TTC549 (cell line): Measurements from ENCODE around the gene ACOX3.
"Not testable (repeated sequence)": the region's sequence is repeated elsewhere in the genome, so short reads cannot be mapped to it uniquely, and the experiment has no call there.

Experiments
- FAIRE-seq: peaks from 2 replicates; lab custom pipeline; 2012; peaks lifted over from hg19 to GRCh38; lab: Jason Lieb, UNC

The ACOX3 gene

DNA sequence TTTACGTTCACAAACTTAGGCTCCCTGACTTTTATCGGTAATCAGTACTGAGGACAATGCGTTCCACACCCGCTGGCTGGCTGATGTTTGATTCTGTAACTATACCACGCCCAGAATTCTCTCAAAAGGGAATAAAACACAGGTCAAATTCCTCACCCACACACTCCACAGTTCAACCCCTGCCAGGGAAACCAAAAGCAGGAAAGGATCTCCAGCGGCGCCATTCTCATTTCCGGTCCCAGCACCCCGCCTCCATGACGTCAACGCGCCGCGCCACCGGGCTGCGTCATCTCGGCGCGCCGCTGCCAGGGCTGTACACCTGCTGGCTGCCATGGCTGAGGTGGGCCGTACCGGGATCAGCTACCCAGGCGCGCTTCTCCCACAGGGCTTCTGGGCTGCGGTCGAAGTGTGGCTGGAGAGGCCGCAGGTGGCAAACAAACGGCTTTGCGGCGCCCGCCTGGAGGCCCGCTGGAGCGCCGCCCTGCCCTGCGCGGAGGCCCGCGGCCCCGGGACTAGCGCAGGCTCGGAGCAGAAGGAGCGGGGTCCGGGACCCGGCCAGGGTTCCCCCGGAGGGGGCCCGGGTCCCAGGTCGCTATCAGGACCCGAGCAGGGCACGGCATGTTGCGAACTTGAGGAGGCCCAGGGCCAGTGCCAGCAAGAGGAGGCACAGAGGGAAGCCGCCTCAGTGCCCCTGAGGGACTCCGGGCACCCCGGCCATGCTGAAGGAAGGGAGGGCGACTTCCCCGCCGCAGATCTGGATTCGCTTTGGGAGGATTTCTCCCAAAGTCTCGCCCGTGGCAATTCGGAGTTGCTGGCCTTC, at the start of gene ACOX3, which contains the start of gene TRMT44:
Gene ACOX3, minus strand, starts transcription at position 232 of the 820 bp plus-strand sequence. CDS start 24,202 bp downstream, outside the sequence.
Gene TRMT44, plus strand, starts transcription at position 286 of the 820 bp plus-strand sequence. Its CDS starts 46 bp downstream, at position 332.
- FAIRE-seq: peak; percentile 62

DNA sequence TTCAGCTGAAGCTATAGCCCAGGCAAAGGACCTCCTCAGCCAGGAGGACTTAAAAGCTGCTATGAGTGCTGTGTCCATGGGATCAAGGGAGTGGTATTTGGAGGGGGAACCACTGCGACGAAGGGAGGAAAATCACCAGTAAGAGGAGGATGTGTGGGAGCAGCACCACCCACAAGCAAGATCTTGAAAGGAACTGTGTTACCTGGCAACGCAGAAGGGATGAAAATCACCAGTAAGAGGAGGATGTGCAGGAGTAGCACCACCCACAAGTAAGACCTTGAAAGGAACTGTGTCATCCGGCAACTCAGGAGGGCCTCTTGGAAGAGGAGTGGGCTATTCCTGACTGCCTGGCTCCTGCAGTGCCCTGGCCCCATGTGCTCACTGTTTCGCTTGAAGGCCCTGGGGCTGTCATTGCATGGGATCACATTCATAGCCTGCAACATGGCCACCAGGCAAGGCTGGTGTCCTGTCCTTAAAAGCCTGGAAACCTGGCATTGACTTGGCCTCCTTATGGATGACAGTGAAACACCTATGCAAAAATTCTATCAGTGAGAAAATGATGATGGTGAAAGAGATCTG, 48.4 kb upstream of the ACOX3 start:
- no peak for FAIRE-seq

DNA sequence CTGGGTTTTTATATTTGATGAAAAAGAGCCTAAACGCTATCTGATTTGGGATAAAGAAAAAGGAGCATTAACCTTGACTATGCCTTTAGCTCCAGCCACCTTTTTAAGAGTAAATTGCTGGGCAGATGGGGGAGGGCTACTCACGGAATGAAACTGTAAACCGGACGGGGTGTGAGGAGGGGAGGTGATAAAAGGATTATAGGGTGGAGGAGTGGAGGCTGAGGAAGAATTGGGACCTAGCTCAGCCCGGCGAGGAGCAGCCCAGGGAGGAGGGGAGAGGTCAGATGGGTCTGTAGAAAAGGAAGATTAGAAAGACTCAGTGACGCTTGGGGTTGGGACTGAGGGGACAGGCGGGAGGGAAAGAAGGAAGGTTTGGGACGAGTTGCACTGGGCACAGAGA, 46.1 kb upstream of the ACOX3 start:
- FAIRE-seq: not testable (repeated sequence)

DNA sequence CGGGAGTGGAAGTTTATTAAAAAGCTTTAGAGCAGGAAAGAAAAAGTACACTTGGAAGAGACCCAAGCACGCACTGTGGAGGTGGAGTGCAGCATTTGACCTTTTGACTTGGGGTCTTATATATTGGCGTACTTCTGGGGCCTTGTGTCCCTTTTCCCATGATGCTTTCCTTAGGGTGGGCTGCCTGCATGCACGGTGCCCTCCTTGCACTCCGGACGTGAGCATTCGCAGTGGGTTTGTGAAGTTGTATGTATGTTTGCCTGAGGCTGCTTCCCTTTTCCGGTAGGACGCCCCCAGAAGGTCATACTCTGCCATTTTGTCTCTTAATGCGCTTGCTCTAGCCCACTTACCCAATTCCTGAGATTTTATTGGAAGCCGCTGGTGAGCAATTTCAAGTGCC, 39.7 kb upstream of the ACOX3 start:
- no peak for FAIRE-seq

DNA sequence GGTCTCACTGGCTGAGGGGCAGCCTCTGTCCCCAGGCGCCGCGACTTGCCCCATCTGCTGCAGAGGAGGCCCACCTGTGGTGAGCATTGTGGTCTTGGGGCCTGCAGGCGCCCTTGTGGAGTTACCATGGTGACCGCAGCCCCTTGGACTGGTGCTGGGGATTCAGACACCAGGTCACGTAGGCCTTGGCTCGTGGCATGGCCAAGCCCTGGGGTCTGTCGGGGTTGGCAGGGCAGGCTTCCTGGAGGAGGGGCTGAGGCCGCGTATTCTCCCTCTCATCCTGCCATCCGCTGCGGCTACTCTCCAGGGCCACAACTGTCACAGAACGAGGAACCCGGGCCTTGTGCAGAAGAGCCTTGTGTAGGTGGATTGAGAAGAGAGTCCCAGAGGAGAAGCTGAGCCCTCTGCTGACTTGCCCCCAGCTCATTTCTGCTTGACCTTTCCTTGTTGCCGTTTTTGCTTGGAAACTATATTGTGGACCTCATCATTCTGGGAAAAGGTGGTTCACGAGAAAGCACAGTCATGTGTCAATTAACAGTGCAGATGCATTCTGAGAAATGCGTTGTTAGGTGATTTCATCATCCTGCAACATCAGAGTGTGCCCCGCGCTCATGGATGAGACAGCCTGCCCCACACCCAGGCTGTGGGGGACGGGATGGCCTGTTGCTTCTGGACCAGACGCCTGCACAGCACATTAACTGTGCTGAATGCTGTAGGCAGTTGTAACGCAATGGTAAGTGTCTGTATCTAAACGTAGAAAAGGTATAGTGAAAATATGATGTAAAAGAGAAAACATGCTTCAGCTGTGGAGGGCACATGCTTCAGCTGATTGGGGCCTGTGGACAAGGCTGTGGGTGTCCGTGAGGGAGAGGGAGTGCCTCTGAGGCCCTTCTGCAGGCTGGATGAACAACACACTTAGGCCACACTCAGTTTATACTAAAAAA, 38.5 kb upstream of the ACOX3 start:
- FAIRE-seq: no peak

DNA sequence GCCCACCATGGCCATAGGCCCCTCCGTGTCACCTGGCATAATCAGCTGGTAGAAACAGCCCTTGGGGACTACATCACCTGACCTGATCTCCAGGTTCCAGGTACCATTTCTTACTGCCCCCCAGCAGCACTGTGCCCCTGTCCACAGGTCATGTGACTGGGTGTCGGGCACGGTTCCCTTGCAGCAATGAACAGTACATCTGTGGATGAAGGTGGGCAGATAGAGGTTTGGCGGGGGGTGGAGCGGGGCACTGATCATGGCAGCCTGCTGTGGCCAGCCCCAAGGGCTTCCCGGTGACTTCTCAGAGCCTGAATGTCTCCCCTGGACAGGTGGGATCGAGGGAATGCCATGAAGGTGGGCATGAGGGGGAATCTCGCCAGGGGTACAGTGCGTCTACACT, 37.8 kb upstream of the ACOX3 start:
- no peak for FAIRE-seq

DNA sequence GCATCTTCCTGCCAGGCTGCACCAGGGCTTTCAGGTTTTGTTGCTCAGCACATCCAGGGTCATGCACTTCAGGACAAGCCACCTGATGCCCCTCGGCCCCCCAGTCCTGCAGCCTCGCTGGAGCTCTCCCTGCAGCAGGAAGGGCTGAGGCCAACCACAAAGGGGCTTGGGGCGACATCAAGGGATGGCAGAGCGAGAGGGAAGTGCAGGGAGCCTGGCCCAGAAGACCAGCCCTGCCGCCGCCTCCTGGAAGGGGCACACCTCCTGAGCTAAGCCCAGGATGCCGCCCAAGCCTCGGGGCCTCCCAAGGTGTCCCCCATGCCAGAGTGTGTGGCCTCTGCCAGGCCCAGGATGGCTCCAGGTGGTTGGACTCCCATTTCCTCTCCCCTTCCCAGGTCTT, 37.2 kb upstream of the ACOX3 start:
- no peak for FAIRE-seq

DNA sequence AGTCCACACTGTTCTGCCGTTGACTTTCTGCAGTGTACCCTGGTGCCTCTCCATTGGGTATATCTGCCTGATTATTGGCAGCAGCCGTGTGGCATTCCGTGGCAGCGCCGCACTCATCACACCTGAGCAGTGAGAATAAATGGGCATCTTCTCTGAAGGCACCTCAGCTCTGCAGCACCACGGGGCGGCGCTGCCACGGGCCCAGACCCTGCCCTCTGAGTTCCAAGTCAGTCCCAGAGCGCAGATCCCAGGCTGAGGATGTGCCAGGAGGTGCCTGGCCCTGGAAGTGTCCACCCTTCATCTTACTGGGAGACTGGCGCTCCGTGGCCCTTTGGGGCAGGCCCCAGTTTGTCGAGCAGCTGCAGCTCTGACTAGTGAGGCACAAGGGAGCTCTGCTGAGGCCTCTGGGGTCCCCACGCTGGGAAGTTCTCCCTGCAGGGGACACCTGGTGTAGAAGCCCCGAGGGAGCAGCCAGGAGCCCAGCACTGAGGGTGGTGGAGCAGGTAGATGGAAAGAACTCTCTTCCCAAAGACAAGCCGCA, 36.6 kb upstream of the ACOX3 start:
- FAIRE-seq: no peak

DNA sequence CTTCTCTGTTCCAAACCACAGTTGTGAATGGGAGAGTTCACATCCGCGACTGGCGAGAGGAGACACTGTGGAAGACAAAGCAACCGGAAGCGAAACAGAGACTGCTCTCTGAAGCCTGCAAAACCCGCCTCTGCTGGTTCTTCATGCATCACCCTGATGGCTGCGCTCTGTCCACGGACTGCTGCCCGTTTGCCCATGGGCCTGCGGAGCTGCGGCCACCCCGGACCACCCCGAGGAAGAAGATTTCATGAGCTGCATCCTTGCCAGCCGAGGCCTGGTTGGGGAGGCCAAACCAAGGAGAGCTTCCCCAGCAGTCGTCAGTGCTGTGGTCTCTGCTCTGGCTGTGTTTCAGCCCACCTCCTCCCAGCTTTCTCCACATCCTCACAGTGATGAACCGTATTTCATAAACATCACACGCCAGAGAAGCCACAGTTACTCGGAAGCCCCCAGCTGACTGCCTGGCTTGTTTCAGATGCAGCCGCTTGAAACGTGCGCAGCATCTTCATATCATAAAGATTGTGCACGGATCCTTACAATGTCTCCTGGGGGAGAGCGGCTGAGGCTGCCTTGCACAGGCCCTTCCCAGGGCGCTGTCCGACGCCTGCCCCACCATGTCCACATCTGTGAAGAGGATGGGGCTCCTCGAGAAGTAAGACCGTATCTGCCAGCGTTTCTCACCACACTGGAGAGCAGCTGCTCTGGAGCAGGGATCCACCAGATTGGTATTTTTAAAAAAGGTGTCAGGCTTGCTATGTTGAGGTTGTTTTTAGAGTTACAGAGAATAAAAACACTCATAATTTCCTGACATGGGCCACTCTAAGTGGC, 35.4 kb upstream of the ACOX3 start:
- FAIRE-seq: no peak

DNA sequence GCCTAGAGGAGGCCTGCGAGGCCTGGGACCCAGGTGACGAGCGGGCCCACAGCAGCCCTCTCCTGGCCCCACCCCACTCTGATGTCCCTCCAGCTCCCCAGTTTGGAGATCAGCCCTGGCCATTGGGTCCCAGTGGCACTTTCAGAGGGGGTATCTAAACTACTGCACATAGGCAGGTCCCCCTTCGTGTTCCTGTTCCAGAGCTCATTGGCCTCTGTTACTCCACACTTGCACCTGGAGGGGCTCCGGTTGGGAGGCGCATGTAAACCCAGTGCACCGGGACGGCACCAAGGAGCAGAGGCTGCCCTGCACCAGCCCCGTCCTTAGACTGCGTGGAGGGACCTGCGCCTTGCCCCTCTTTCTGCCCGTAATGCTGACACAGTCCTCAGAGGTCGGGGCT, 34.3 kb upstream of the ACOX3 start:
- FAIRE-seq: no peak

DNA sequence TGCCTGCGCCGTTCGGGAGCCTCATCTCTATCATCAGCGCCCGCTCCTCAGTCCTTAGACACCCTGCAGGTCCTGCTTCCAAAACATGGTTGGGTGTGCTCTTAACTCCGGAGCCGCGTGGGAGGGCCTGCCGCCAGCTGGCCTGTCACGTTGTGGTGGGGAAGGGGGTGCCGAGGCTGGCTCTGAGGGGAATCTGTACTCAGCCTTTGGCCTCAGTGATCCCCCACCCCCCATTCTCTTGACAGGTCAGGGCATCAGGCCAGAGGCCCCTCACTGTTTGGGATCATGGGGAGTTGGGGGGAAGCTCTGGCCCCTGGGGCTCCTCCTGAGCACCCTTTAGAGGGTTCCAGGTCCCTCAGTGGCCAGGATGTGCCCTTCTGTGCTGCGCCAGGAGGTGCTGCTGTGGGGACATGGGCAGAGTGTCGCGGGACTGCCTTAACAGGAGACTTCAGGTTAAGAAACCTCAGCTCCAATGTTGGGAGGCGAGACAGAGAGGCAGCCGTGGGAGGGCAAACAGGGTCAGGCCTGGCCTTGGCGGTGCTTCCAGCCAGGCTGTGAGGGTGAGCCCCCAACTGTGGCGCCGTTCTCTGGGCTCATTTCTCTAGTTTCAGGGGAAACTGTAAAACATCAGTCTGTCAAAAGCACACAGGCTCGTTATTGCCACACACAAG, 33.5 kb upstream of the ACOX3 start:
- no peak for FAIRE-seq

DNA sequence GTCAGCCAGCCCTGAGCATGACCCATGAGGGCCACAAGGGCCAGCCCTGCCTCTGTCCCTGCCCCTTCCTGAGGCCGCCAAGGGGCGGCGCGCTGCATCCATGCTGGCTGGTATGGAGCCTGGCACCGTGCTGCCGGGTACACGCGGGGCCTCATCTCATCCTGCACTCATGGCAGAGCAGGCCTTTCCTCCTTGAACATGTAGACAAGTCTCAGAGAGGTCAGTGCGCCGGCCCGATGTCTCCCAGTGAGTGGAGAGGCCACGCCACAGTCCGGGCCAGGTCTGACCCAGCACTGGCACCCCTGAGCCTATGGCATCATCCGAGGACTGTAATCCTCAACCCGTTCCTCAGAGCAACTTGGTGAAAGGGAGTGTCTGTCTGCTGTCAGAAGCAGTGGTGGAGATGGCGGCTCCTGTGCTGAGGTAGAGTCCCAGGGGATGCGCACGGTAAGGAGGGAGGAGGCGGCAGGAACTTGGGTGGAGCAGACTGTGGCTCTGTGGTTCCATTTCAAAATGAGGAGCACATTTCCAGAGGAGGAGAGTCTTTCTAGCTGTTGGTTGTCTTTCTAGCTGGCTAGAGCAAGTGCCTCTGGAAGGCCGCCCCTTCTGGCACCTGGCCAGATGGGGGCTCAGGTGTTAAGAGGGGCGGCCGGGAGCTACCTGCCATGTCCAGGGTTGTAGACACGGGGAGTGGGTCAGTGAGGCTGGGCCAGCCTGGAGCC, 32.8 kb upstream of the ACOX3 start:
- FAIRE-seq: no peak

DNA sequence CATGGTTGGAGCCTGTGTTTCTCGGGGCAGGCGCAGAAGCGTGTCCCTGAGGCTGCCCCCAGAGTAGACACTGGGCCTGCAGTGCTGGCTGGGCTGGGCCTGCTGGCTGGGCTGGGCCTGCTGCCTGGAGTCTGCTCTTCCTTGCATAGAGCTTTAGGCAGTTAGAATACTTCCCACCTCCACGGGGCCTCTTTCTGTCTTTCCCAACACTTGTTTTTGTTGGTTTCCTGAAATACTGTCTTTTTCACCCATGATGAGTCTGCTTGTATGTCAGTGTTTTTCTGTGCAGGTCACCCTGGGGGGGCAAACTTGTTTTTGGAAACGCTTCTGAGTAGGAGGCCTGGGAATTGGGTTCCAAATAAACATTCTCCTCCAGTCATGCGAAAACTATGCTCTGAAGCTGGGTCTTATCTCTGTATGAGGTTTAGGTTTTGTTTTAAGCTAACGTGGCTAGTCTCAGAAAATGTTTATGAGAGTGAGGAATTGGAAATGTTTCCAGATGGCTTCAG, 32.2 kb upstream of the ACOX3 start:
- peak; percentile 5 for FAIRE-seq

DNA sequence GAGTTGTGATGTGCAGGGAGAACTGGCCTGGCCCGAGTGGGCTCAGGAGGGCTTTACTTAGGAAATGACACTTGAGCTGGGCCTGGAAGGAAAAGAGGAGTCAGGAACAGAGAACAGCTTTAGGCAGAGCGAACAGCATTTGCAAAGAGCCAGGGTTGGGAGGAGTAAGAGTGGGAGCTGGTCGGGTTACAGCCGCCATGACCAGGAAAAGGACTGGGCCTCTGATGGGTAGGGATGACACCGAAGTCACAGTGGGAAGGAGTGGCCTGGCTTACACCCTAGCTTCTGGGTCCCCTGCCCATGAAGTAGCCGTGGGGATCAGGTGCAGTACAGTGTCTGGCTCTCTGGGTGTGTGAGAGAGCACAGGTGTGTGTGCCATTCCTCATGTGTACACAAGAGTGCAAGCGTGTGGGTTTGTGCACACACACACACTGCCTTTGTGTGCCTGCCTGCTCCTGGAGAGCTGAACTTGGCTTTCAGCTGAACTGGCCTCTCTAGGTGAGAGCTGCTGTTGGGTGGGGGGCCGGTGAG, 31.7 kb upstream of the ACOX3 start:
- FAIRE-seq: no peak

DNA sequence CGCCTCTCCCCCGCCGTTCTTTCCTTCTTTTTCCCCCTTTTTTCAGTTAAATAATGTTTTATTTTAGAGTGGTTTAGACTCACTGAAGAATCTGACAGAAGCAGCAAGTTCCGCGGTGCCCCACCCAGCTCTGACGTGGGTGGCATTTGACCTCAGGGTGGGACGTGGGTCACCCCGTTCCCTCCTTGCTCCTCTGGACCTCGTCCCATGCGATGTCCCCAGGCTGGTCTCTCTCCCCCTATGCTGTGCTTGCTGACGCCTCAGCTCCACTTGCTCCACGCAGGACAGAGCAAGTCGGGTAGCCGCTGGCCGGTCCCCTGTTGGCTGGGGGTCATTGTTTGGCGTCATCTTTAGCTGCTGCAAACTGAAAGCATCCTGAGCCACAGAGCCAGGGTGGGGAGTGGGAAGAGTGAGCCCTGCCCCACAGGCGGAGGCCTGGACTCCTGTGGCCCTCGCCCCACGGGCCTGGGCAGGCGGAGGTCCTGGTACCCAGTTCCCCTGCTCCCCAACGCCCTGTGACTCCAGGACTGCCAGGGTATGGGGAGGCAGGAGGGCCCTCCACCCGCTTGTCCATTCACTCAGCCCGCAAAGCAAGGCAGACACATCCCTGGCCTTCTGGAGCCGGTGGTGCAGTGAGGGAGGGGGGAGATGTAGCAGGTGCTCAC, 30.8 kb upstream of the ACOX3 start:
- FAIRE-seq: no peak

DNA sequence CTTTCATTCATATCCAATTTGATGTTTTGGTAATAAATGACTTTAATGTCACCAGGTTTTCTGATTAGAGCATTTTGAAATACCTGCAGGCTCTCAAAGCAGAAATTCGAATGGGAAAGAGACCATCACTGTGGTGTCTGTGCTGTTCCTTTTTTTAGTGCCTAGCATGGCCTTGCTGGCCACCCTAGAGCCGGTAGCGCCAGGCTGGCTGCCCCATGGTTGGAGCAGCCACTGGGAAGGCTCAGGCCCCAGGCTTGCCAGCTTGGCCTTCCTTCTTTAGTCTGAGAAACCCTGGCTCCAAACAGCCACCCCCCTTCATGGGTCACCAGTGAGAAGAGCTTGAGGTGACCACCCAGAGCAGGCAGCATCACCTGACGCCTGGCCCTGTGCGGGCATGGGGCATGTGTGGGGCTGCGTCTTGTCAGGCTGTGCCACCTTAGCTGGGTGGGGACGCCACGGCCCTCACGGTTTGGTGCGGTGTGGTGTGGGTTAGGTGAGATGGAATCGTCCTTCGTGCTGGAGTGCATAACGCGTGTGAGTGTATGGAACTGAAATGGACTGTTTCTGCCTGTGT, 30.0 kb upstream of the ACOX3 start:
- no peak for FAIRE-seq

DNA sequence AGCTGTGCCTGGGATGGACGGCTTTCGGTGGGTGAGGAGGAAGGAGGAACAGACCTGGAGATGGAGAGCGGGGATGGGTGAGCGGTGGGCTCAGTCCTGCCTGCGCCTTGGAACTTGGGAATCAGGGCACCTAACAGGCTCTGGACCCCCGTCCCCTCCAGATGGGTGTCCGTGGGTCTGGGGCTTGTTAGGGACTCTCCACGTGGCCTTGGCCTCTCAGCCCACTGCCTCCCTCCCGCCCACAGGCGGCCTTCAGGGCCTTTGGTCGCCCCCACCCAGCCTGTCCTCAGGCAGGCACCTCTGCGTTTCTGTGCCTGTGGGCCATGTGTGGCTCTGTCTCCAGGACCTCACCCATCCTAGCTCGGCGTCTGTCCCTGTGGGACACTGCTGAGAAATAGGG, 29.0 kb upstream of the ACOX3 start:
- no peak for FAIRE-seq

DNA sequence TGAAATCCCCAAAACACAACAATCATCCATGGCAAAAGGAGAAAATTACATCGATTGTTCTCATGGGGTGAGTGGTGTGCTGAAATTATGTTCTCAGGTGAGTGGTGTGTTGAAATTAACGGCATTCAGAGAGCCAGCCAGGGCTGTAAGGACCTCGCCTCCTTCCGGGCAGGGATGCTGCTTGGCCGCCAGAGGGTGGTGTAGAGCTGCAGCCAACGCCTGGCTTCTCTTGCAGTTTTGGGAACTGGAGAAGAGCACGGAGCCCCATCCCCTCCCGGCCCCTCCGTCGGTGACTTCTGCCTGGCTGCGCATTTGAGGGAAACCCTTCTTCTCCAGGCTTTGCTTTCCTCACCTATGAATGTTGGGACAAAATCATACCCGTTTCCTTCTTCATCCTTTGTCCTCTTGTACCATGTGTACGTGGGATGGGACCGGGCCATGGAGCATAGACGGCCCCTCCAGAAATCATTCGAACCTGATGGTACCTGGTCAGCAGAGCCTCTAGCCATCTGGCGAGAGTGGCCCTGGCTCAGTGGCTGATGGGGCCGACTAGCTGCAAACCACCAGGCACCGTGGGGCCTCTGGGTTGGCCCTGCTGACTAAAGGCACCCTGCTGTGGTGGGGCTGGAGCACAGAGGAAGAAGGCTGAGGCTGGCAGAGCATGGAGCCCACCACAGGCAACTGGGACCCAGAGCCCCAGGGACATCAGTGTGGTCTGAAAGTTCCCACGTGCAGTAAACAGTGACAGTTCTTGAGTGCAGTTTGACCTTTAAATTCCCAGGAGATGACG, 28.4 kb upstream of the ACOX3 start:
- FAIRE-seq: no peak
